Osteocyte (in vitro differentiated cells): ENCODE measurements around the gene CALCOCO1. TPM values are rescaled to one million over a fixed set of nuclear protein-coding genes. Genes with fewer than 3 reads are reported as not detected.

Source experiments
- DNase-seq: peaks from one replicate; pipeline ENCODE4 v3.0.0; 2021; ENCODE audit warnings: mixed read lengths; ENCODE audit not compliant: unreplicated experiment; ENCODE audit errors: extremely low spot score
- H3K27ac Mint-ChIP-seq: one replicate; pipeline ENCODE4 v1.8.0; 2021; ENCODE audit warnings: mild to moderate bottlenecking, mixed read lengths; ENCODE audit not compliant: unreplicated experiment
- H3K27me3 Mint-ChIP-seq: one replicate; pipeline ENCODE4 v1.8.0; 2021; ENCODE audit warnings: mixed read lengths; ENCODE audit not compliant: unreplicated experiment
- H3K36me3 Mint-ChIP-seq: one replicate; pipeline ENCODE4 v1.8.0; 2021; ENCODE audit warnings: mixed read lengths; ENCODE audit not compliant: unreplicated experiment
- H3K4me1 Mint-ChIP-seq: one replicate; pipeline ENCODE4 v1.8.0; 2021; ENCODE audit warnings: mixed read lengths; ENCODE audit not compliant: unreplicated experiment
- H3K4me3 Mint-ChIP-seq: one replicate; pipeline ENCODE4 v1.8.0; 2021; ENCODE audit warnings: mild to moderate bottlenecking, moderate library complexity, mixed read lengths; ENCODE audit not compliant: unreplicated experiment
- H3K9me3 Mint-ChIP-seq: one replicate; pipeline ENCODE4 v1.8.0; 2021; ENCODE audit warnings: mixed read lengths; ENCODE audit not compliant: unreplicated experiment
- total RNA-seq: library from RNA; stranded (reverse); gene quantifications from 2 replicates; pipeline ENCODE4 v1.2.1, GENCODE V29; 2021
- TF ChIP-seq, protein P1 (sequence below): fragments of 200-600 bp; sonication (generic); IDR thresholded peaks from 2 replicates; pipeline ENCODE4 v1.5.0; 2021; ENCODE audit warnings: antibody characterized with exemption, mild to moderate bottlenecking, moderate library complexity

CALCOCO1 gene
- total RNA-seq, 1 donor from 2014 or later, result 198 TPM

DNA sequence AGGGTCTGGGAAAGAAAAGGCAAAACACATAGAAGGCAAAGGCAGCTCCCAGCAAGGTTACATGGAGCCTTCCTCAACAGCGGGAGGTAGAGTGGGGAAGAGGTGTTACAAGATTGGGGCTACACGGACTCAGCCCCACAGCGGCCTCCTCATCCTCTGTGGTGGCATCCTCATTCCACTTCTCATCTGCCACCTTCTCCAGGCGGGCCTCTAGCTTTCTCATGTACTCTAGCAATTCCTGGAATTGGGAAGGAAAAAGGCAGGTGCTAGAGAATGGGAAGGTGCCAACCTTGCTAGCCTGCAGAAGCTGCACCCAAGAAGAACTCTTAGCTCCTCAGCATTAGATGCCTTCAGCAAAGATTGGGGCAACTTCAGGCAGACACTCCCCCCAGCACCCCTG lies 13.2 kb downstream of the CALCOCO1 start:
- Mint-ChIP-seq H3K4me3 (no peak overlapping the region), H3K4me1 (no peaks in the 10 kb centered on the region), H3K27me3 (peaks cover 4% of the 10 kb centered on the region), H3K27ac (no peak overlapping the region), H3K36me3 (peaks cover 58% of the 10 kb centered on the region), H3K9me3 (no peaks in the 10 kb centered on the region)
- no peak for DNase-seq
- TF ChIP-seq, protein P1, sequence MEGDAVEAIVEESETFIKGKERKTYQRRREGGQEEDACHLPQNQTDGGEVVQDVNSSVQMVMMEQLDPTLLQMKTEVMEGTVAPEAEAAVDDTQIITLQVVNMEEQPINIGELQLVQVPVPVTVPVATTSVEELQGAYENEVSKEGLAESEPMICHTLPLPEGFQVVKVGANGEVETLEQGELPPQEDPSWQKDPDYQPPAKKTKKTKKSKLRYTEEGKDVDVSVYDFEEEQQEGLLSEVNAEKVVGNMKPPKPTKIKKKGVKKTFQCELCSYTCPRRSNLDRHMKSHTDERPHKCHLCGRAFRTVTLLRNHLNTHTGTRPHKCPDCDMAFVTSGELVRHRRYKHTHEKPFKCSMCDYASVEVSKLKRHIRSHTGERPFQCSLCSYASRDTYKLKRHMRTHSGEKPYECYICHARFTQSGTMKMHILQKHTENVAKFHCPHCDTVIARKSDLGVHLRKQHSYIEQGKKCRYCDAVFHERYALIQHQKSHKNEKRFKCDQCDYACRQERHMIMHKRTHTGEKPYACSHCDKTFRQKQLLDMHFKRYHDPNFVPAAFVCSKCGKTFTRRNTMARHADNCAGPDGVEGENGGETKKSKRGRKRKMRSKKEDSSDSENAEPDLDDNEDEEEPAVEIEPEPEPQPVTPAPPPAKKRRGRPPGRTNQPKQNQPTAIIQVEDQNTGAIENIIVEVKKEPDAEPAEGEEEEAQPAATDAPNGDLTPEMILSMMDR, result no peak

DNA sequence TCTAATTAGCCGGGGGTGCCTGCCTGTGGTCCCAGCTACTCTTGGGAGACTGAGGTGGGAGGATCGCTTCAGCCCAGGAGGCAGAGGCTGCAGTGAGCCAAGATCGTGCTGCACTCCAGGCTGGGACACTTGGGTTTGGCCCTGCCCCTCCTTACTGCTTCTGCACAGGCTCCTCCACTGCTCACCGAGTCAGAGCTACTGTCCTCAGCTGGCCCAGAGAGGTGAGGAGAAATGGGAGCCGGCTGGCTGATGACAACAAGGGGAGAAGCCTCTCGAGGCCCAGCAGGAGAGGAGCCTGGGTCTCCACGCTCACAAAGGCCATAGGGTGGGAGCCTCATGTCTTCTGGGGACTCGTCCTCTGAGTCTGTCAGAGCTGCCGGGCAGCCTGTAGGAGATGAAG lies 13.7 kb downstream of the CALCOCO1 start:
- H3K9me3 Mint-ChIP-seq, result no peaks in the 10 kb centered on the region
- no peak overlapping the region for H3K4me3 Mint-ChIP-seq
- DNase-seq, result no peak
- H3K4me1 Mint-ChIP-seq, result no peaks in the 10 kb centered on the region
- no peak overlapping the region for H3K27ac Mint-ChIP-seq
- peaks cover 58% of the 10 kb centered on the region for H3K36me3 Mint-ChIP-seq
- peaks cover 9% of the 10 kb centered on the region for H3K27me3 Mint-ChIP-seq
- TF ChIP-seq, protein P1, result no peak

DNA sequence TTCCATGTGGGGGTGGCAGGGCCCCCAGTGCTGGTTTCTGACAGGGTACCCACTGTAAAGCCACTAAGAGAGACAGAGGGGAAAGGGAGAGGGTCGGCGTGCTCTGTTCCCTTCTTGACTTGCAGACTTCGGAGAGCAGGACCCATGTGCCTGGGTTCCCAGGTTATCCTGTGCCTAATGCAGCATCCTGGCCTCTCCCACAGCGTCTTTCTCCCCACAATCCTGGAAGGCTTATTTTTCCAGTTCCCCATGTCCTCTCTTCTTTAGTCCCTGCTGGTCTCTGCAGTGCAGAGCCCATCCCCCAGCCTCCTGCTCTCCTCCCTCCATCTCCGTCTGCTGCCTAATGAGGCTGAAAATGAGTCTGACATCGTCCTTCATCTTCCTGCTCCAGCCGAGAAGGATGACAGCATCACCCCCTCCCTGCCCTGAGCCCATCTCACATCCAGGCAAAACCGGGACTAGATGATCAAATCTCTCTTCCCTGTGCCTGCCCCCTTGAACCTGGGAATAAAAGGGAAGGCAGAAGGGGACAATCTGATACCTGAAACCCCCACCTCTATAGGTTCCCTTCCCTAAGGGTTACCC lies 15.1 kb downstream of the CALCOCO1 start:
- Mint-ChIP-seq H3K27me3 (peaks cover 16% of the 10 kb centered on the region), H3K4me1 (no peaks in the 10 kb centered on the region), H3K27ac (no peak overlapping the region), H3K4me3 (no peak overlapping the region), H3K36me3 (peaks cover 53% of the 10 kb centered on the region), H3K9me3 (no peaks in the 10 kb centered on the region)
- DNase-seq, result no peak
- TF ChIP-seq, protein P1, result no peak

DNA sequence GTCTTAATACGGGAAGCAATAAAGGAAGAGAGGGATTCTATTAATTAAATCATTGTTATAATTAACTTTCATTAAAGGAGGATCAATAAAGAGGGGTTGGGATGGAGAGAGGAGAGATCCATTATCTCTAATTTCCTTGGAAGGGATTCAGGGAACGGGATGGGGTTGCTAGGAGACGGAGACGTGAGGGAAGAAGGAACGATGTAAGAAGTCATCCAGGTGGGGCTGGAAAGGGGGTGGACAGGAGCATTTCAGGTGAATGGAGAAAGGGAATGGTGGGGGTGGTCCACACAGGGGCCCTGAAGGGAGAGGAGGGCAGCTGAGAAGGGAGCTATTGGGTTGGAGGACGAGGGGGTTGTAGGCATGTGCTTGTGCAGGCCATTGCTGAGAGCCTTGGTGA lies 17.2 kb downstream of the CALCOCO1 start:
- no peaks in the 10 kb centered on the region for H3K9me3 Mint-ChIP-seq
- DNase-seq, result no peak
- no peak overlapping the region for H3K27ac Mint-ChIP-seq
- peaks cover 38% of the 10 kb centered on the region for H3K36me3 Mint-ChIP-seq
- peaks cover 34% of the 10 kb centered on the region for H3K27me3 Mint-ChIP-seq
- no peak overlapping the region for H3K4me3 Mint-ChIP-seq
- TF ChIP-seq, protein P1, result no peak
- no peaks in the 10 kb centered on the region for H3K4me1 Mint-ChIP-seq

DNA sequence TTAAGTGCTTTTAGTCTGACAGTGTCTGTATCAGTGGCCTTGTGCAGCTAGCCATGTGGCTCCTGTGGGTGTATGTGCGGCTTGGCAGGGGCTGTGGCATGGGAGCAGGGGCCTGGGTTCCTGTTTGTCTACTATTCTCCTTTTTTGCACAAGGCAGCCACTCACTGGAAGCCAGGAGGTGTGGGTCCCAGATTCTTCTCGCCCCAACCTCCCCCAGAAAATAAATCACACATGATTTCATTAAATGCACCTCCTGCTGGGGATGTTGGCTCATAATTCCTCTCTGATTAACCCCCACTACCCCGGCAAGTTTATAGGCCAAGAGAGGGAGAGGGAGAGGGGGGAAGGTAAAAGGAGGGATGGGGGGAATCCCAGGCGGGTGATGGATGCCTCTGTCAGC lies 17.6 kb downstream of the CALCOCO1 start:
- Mint-ChIP-seq H3K4me3 (no peak overlapping the region), H3K36me3 (peaks cover 34% of the 10 kb centered on the region), H3K27ac (no peak overlapping the region), H3K9me3 (no peaks in the 10 kb centered on the region), H3K27me3 (peaks cover 35% of the 10 kb centered on the region), H3K4me1 (no peaks in the 10 kb centered on the region)
- TF ChIP-seq, protein P1, result no peak
- no peak for DNase-seq
